K562 (cell line): ENCODE results near the gene DBP. TPM values are rescaled to one million over a fixed set of nuclear protein-coding genes. Genes with fewer than 3 reads are reported as not detected.

Experiments
- ARID1B ChIP-seq: fragments of 450-650 bp; IDR thresholded peaks from 2 replicates; pipeline ENCODE4 v1.6.1; 2016; ENCODE audit warnings: antibody characterized with exemption, mild to moderate bottlenecking, inconsistent platforms
- CBFA2T3 ChIP-seq: fragments of 450-650 bp; IDR thresholded peaks from 2 replicates; pipeline ENCODE4 v1.6.1; 2017
- CHD1 ChIP-seq: fragments of 200-600 bp; sonication (generic); IDR thresholded peaks from one replicate; pipeline ENCODE4 v1.6.1; 2012; ENCODE audit warnings: mild to moderate bottlenecking, moderate library complexity, low read length, inconsistent platforms
- HDAC1 ChIP-seq, 2 experiments: fragments of 450-650 bp; IDR thresholded peaks; 2 replicates each; pipeline ENCODE4 v1.6.1; 2016 to 2017; ENCODE audit warnings: inconsistent platforms in 1 of 2, mild to moderate bottlenecking in 1 of 2, moderate library complexity in 1 of 2
- HDAC2 ChIP-seq: fragments of 450-650 bp; IDR thresholded peaks from 2 replicates; pipeline ENCODE4 v1.6.1; 2016; ENCODE audit warnings: mild to moderate bottlenecking
- KDM1A ChIP-seq, 2 experiments: fragments of 450-650 bp; IDR thresholded peaks; 2 replicates each; pipeline ENCODE4 v1.6.1; 2016; ENCODE audit warnings: mild to moderate bottlenecking in 2 of 2
- MAFK ChIP-seq: IDR thresholded peaks from 2 replicates; pipeline ENCODE4 v1.6.1; 2011; ENCODE audit warnings: low read length, improper control_type of control experiment
- MECOM ChIP-seq: fragments of 250-450 bp; sonication (Bioruptor Pico); IDR thresholded peaks from 2 replicates; pipeline ENCODE4 v1.8.0; 2022; ENCODE audit warnings: inconsistent platforms
- TCF3 ChIP-seq: sonication (generic); formaldehyde crosslinking; IDR thresholded peaks from 2 replicates; pipeline ENCODE4 v1.4.0; 2020; ENCODE audit warnings: mild to moderate bottlenecking, missing genetic modification reagents
- TEAD4 ChIP-seq, 2 experiments: sonication (generic) in 1 of 2; formaldehyde crosslinking in 1 of 2; IDR thresholded peaks; 2 replicates each; pipeline versions ENCODE4 v1.6.1 to v1.8.0; 2012 to 2022; ENCODE audit warnings: borderline replicate concordance in 1 of 2, inconsistent platforms in 1 of 2, low read length in 1 of 2, mild to moderate bottlenecking in 1 of 2, missing genetic modification reagents in 1 of 2
- TFAP4 ChIP-seq: sonication (generic); formaldehyde crosslinking; IDR thresholded peaks from 2 replicates; pipeline ENCODE4 v1.8.0; 2022; ENCODE audit warnings: missing genetic modification reagents, mild to moderate bottlenecking, moderate library complexity, borderline replicate concordance
- ZBTB7A ChIP-seq: IDR thresholded peaks from 2 replicates; pipeline ENCODE4 v1.6.1; 2011; ENCODE audit warnings: low read depth, mild to moderate bottlenecking, low read length, moderate library complexity, borderline replicate concordance; ENCODE audit not compliant: control insufficient read depth
- polyA plus RNA-seq, 8 experiments: library from polyadenylated mRNA; depleted of rRNA in 4 of 8; stranded (reverse) in 5 of 8; unstranded in 3 of 8; fragments of >200 nt; fragmentation: Nextera tagmentation in 2 of 8; fragmentation: Illumina TruSeq in 1 of 8; extraction: Ambion mirVana in 2 of 8; extraction: Trizol in 1 of 8; gene quantifications; 2 replicates each; pipeline versions ENCODE4 v1.2.1 to v1.2.3, GENCODE V29; 2011 to 2014; ENCODE audit warnings: inconsistent platforms in 1 of 8, missing spikeins in 1 of 8
- total RNA-seq, 7 experiments: library from RNA; depleted of rRNA in 6 of 7; stranded (reverse); fragments of >200 nt in 6 of 7; fragmentation: Illumina TruSeq in 2 of 7; extraction: Trizol in 2 of 7; gene quantifications; 2 replicates each; pipeline versions ENCODE4 v1.2.1 to v1.2.3, GENCODE V29; 2011 to 2021; ENCODE audit warnings: low replicate concordance in 1 of 7

The DBP gene
- total and polyA plus RNA-seq, 9 of the 15 experiments (the other 6 are each of a cell fraction or from before 2014, with no cell fraction given) = 0.25 to 5.5 (median 1.8) TPM

DNA sequence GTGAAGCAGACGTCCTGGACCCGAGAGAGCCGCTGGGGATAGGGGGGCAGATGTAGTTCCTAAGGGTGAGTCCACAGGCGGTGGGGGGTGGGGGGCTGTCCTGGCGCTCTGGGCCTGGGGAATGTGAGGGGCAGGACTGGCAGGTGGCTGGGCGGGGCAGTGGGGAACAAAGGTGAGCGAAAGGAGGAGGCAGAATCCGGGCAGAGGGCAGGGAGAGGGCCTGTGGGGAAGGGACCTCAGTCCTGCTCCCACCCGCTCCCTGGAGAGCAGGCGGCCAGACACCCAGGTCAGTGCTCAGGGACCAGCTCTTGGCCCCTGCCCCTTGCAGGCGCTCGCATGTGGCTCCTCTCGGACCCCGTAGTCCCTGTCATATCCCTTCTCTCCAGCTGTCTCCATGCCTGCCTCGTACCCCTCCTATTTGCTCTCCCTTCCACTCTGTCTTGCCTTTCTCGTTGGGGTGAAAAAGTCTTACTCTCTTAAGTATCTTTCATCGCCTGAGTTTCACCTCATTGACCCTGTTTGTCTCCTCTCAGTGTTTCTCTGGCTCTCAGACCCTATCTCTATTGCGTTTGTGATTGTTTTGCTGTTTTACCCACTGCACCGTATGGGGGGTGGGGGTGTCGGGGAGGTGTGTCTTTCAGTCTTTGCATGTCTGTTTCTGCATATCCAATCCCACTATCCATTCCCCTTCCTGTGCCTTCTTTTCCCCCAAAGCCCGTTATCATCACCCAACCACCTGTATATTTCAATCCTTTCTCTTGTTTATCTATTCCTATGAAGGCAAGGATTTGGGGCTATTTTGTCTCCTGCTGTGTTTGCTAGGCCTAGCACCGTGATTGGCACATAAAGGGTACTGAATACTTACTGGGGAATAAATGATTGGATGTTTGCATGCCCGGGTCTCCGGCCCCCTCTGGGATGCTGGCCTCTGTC lies 12.1 kb downstream of the DBP start (continued):
- 0 out of 2 replicates have a peak, but pooled peaks have one; percentile 21 for TF ChIP-seq TFAP4
- TF ChIP-seq HDAC2 = peak; percentile 57; the same call in 1 of the 2 replicates
- TF ChIP-seq TEAD4 (IDR thresholded peaks at IDR 0.05; ENCODE audit: low read length) = peak; percentile 13; the same call in 1 of the 2 replicates
- no peak for TF ChIP-seq TEAD4 (CRISPR knock-in tag; IDR thresholded peaks at IDR 0.05; ENCODE audit: borderline replicate concordance)
- TF ChIP-seq MECOM = no peak
- TF ChIP-seq ARID1B = peak; percentile 63
- TF ChIP-seq KDM1A (IDR thresholded peaks at IDR 0.05) = peak; percentile 95 to 96
- peak; percentile 76 for TF ChIP-seq CBFA2T3
- no peak for TF ChIP-seq CHD1
- TF ChIP-seq MAFK = no peak
- TF ChIP-seq TCF3 (CRISPR knock-in tag) = peak; percentile 50
- peak in 1 of 2 experiments; percentile 76; a peak in 2 of 4 replicates for TF ChIP-seq HDAC1 (IDR thresholded peaks at IDR 0.05)
- 0 out of 2 replicates have a peak, but pooled peaks have one; percentile 1 for TF ChIP-seq ZBTB7A
